RCC 7860 (cell line): ENCODE data around the gene HK1.
A peak's percentile ranks its signal among the peaks of the same experiment; 100 is the strongest.
"Not testable (repeated sequence)": the region's sequence is repeated elsewhere in the genome, so short reads cannot be mapped to it uniquely, and the experiment has no call there.

ENCODE experiments used
- DNase-seq: peaks from one replicate; pipeline ENCODE4 v3.0.0-alpha.2; 2015; ENCODE audit warnings: low spot score
- FAIRE-seq: peaks from 2 replicates; lab custom pipeline; 2012; peaks lifted over from hg19 to GRCh38; lab: Jason Lieb, UNC

The HK1 gene

GRCh38 chr10:69306421-69306820, 28.1 kb downstream of the HK1 start:
- no peak for FAIRE-seq
- no peak for DNase-seq

- FAIRE-seq = no peak
- DNase-seq = no peak
Measured at GRCh38 chr10:69307434-69307833, 29.1 kb downstream of the HK1 start.

GRCh38 chr10:69308304-69308703, 30.0 kb downstream of the HK1 start:
- FAIRE-seq, DNase-seq: not testable (repeated sequence)

DNA sequence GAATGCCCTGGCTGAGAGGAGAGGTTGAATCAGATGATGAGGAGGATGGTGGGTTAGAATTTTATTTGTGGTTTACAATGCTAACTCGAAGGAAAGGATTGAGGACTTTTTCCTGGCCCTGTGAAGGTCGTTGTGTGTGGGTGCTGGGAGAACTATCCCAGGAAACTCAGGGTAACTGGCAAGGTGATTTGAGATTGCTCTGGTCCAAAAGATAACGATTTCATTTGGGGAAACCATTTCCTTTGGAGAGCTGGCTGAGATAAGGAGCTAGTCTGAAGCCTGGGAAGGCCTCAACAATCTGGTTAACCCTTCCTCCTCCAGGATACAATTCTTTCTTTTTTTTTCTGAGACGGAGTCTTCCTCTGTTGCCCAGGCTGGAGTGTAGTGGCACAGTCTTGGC, 33.0 kb downstream of the HK1 start:
- DNase-seq = no peak
- no peak for FAIRE-seq

DNA sequence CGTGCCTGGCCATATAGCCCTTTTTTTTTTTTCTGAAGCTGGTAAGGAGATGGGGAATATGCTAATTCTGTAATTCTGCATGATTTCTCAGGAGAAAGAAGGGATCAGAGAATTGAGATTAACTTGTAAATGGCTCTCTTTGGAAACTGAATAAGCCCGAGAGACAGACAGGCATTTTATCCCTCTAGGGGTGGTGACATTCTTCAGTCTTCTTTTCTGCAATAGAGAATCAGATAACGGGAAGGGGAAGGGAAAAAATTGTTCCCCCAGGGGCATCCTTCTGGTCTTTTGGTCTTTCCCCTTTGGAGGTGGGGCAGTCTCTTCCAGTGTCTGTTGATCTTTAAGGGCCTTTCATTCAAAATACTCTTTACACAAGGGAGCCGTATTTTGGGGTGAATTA, 34.2 kb downstream of the HK1 start:
- DNase-seq = no peak
- no peak for FAIRE-seq

DNA sequence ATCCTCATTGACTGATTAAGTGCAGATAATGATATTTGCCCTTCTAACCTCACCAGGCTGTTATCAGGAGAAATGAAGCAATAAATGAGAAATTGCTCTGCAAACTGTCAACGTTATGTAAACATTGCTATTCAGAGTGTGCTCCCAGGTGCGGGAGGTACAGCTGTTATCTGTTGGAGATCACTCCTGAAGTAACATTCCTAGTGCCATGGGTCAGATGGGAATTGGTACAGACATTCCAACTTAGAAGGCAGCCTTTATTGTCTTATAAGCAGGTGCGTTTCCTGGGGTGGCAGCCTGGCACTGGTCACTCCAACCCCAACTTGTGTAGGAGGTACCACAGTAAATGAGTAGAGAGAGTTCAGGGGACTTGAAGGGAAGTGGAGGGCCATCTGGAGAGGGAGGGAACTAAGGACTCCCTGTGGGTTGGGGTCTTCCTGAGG, 36.8 kb downstream of the HK1 start:
- no peak for DNase-seq

DNA sequence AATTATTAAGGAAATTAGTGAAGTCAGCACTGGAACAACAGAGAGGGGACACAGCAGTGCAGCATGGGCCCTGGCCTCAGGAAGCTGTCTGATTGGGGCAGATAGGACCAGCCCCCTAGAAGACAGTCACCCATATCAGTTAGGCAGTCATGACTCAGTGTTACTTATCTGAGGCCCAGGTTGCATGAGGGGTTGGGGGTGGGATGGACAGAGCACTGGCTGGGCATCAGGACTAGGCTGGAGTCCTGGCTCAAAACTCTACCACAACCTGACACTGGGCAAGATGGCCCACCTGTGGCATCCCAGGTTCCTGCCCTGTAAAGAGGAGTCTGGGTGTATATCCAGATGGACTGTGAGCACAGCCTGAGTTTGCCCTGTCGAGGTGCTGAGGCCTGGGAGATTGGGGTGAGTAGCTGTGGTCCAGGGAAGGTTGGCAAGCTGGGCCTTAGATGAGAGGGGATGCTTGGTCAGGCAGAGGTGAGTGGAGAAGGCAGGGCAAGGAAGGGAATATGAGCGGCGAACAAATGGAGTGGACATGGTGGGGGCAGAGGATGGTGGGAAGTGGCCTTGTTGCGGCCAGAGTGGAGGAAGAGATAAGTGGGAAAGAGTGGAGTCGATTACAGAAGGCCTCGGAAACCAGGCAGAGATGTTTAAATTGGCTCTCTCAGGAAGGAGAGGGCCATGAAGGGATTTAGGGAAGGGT, 37.5 kb downstream of the HK1 start:
- DNase-seq (peak; percentile 61), FAIRE-seq (no peak)

More for the DNA sequence above, 36.8 kb downstream of the HK1 start:
- no peak for FAIRE-seq

GRCh38 chr10:69316313-69317059, 38.2 kb downstream of the HK1 start:
- DNase-seq (peak; percentile 77), FAIRE-seq (peak; percentile 54)

GRCh38 chr10:69317175-69317604, 38.9 kb downstream of the HK1 start:
- FAIRE-seq (no peak), DNase-seq (no peak)

- DNase-seq (no peak), FAIRE-seq (no peak)
Measured at GRCh38 chr10:69317626-69318105, 39.4 kb downstream of the HK1 start.

- peak; percentile 68 for DNase-seq
- FAIRE-seq = no peak
Measured at GRCh38 chr10:69318106-69318866, 40.0 kb downstream of the HK1 start.

GRCh38 chr10:69318867-69319727, 40.8 kb downstream of the HK1 start:
- peak; percentile 41 for DNase-seq
- no peak for FAIRE-seq

- DNase-seq = no peak
- FAIRE-seq = no peak
Measured at GRCh38 chr10:69319841-69320316, 41.6 kb downstream of the HK1 start.

- FAIRE-seq (no peak), DNase-seq (no peak)
Measured at GRCh38 chr10:69320521-69320920, 42.2 kb downstream of the HK1 start.

DNA sequence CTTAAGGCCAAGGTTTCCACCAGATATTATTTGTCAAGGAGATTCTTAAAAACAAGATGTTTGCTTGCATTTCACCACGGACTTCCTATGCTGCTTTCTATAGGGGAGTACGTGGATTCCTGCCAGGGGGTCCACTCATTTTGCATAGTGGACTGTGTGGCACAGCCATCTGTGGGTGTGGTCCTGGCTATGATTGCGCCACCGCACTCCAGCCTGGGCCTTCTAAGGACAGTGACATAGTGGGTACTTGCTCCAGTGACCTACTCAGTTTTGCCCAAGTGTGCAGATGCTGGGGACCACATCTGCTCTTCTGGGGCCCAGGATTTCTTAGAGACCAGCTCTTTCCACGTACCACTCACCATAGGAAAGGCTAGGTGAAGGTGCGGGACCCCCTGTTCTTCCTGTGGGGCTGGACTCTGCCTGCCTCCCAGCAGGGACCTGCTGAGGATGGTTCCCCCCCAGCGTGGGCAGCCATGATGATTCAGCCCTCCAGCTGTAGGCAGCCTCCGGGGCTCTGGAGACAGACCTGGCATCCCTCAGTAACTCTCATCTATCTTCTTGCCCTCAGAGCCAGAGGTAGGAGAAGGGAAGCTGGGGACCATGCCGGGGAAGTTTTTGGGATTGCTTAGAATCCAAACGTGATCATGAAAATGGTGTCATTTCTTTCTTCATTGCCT, 42.9 kb downstream of the HK1 start:
- DNase-seq (no peak), FAIRE-seq (no peak)

- DNase-seq (no peak), FAIRE-seq (no peak)
Measured at GRCh38 chr10:69321865-69322264, 43.6 kb downstream of the HK1 start.

DNA sequence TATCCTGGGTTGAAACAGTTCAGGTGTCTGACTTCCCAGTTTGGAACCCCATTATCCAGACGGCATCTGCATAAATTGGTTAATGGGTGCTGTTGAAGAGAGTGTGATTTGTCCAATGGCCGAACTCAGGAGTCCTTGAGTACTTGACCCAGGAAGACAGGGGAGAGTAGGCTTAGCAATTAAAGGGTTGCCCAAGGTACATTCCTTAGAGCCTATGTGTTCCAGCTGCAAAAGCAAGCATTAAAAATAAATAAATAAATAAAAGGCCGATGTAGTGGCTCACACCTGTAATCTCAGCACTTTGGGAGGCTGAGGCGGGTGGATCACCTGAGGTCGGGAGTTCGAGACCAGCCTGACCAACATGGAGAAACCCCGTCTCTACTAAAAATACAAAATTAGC, 44.0 kb downstream of the HK1 start:
- FAIRE-seq, DNase-seq: not testable (repeated sequence)

- no peak for FAIRE-seq
- no peak for DNase-seq
Measured at GRCh38 chr10:69323622-69324021, 45.3 kb downstream of the HK1 start.

- FAIRE-seq (no peak), DNase-seq (no peak)
Measured at GRCh38 chr10:69324583-69324982, 46.3 kb downstream of the HK1 start.
